ENCODE data around the gene DLG4.

DNA sequence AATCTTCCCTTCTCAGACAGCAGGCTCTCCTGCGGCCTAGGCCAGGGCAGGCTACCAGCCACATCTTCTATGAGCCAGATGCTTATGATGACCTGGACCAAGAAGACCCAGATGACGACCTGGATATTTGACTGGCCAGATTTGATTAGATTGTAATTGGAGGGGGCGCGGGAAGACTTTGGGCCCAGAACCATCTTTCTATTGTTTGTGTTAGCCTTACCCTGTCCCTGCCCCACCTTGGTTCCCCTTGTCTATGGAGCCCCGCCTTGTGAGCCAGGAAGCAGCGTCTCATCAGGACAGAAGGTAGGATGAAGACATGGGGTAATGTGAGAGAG lies 39.9 kb upstream of the DLG4 start:
- TF ChIP-seq POLR2AphosphoS5 (IDR thresholded peaks at IDR 0.05; ENCODE audit: borderline replicate concordance, low read depth, low read length) (no peak), EZH2 (IDR thresholded peaks at IDR 0.05) (no peak), FOXP2 (optimal IDR thresholded peaks at IDR 0.05; ENCODE audit: control extremely low read depth, extremely low read length, insufficient read depth) (no peak)
